ENCODE measurements around the gene KMT2E.

KMT2E gene

DNA sequence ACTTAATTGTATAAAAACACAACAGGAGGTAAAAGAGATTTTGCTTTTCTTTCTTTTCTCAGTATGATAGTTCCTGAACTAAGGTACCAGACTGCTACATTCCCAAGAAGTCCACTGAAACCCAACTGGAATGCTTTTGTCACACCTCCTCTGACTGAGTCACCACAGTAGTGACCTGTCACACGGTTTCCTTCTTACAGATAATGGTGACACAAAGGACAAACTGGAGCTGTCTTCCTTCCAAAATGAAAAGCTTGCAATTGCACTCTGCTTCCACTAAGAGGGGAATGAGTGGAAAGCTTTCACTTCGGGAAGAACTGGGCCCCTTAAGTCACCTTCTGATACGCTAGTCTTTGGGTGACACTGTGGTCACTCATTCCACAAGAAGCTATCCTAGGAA is 122.2 kb downstream of the KMT2E start:
- Histone ChIP-seq H3K9me3 (ENCODE audit: control insufficient read depth, insufficient read depth, low read length) (no peaks in the 10 kb centered on the region), H3K36me3 (ENCODE audit: insufficient read depth, low read length) (peaks cover 9% of the 10 kb centered on the region; the same call in 1 of the 2 replicates), H3K4me1 (ENCODE audit: insufficient read depth, low read length) (no peaks in the 10 kb centered on the region; the same call in 1 of the 2 replicates), H3K9ac (ENCODE audit: low read depth, low read length) (no peak overlapping the region)

DNA sequence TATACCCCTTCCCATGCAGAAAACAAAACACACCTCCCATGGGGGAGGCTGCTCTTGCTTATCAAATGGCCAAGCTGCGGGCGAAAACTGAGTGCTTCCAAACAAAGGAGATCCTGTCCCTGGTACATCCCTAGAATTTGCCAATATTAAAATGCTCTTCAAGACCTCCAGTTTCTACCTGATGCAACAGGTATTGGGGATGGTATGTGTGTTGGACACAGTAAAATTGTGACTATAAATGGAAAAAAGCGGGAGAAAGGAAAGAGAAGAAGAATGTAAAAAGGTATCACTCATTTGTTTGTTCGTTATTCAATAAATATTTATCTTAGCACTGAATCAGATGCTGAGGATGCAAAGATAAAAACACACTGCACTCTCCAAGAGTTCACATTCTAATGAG is 123.9 kb downstream of the KMT2E start:
- Histone ChIP-seq H3K9me3 (ENCODE audit: control insufficient read depth, insufficient read depth, low read length) (no peaks in the 10 kb centered on the region), H3K4me1 (ENCODE audit: insufficient read depth, low read length) (no peaks in the 10 kb centered on the region), H3K9ac (ENCODE audit: low read depth, low read length) (no peak overlapping the region), H3K36me3 (ENCODE audit: insufficient read depth, low read length) (peaks cover 6% of the 10 kb centered on the region; the same call in 1 of the 2 replicates)

DNA sequence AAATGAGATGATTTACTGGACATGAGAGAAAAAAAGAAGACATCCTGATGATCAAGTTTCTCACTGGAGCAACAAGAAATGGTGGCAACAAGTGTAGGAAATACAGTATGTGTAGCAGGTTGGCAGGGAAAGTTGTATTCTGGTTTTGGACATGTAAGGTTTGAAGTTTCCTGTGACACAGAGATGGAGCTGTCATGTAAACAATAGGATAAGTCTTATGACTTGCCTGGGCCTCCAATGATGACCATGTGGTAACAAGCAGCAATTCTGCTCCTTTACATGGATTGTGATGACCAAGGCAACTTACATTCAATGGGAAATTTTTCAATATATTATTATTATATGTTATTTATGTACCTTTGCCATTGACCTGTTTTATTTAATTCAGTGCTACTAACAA is 125.4 kb downstream of the KMT2E start:
- H3K36me3 ChIP-seq (ENCODE audit: insufficient read depth, low read length): peaks cover 6% of the 10 kb centered on the region
- H3K9ac ChIP-seq (ENCODE audit: low read depth, low read length): no peak overlapping the region

DNA sequence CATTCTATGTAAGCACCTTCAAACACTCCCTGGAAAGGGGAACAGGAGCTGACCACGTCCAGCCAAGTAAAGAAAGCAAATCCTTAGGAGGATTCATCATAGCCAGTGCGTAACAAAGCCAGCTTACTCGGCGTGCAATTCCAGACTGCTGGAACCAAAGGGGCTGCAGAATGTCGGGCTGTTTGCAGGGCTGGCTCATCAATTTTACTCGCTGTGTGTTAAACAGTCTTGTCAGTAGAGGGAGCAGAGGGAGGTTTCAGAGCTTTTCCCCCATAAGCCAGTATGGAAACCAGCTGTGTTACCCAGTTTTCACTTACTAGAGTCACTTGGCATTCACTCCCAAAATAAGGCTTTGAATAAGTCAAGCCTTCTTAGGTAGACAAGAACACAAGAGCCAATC is 127.1 kb downstream of the KMT2E start:
- Histone ChIP-seq H3K4me1 (ENCODE audit: insufficient read depth, low read length) (no peaks in the 10 kb centered on the region), H3K36me3 (ENCODE audit: insufficient read depth, low read length) (peaks cover 6% of the 10 kb centered on the region), H3K9me3 (ENCODE audit: control insufficient read depth, insufficient read depth, low read length) (no peaks in the 10 kb centered on the region), H3K9ac (ENCODE audit: low read depth, low read length) (no peak overlapping the region)

More for the DNA sequence above, 125.4 kb downstream of the KMT2E start:
- Histone ChIP-seq H3K4me1 (ENCODE audit: insufficient read depth, low read length) (no peaks in the 10 kb centered on the region), H3K9me3 (ENCODE audit: control insufficient read depth, insufficient read depth, low read length) (no peaks in the 10 kb centered on the region)

DNA sequence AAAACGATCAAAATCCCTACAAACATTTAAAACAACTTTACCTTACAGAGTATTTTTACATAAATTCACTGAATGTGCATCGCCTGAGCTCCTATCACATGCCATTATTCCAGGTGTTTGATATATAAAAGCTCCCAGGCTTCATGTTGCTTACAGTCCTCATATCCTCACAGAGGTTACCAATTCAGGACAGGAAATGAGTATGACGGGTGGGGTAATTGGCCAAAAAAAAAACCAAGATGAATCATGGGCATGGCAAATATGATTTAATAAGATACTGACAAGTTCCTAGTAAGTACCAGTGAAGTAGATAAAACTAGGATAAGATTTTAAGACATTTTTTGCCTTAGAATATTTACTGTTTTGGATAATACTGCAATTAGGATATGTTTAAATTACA is 135.8 kb downstream of the KMT2E start:
- H3K36me3 ChIP-seq (ENCODE audit: insufficient read depth, low read length): no peaks in the 10 kb centered on the region
- no peak overlapping the region for H3K9ac ChIP-seq (ENCODE audit: low read depth, low read length)
- no peaks in the 10 kb centered on the region for H3K4me1 ChIP-seq (ENCODE audit: insufficient read depth, low read length)
- no peaks in the 10 kb centered on the region for H3K9me3 ChIP-seq (ENCODE audit: control insufficient read depth, insufficient read depth, low read length)

DNA sequence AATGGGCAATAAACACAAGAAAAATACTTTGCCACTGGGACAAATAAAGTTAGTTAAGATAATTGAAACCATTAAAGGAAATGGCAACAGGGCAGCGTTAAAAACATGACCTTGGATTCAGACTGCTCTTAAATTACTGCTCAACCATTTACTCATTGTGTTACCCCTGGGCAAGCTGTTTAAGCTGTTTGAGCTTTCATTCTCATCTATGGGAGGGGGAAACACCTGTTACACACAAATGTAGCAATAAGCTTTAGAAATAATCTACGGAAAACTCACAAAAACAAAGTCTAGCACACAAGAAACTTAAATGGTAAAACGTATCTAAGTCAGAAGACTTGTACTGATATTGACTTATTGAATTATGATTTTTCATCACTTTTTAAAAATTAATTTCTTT is 137.1 kb downstream of the KMT2E start:
- H3K9ac ChIP-seq (ENCODE audit: low read depth, low read length): no peak overlapping the region
- H3K36me3 ChIP-seq (ENCODE audit: insufficient read depth, low read length): no peaks in the 10 kb centered on the region
- no peaks in the 10 kb centered on the region for H3K9me3 ChIP-seq (ENCODE audit: control insufficient read depth, insufficient read depth, low read length)
- no peaks in the 10 kb centered on the region for H3K4me1 ChIP-seq (ENCODE audit: insufficient read depth, low read length)

DNA sequence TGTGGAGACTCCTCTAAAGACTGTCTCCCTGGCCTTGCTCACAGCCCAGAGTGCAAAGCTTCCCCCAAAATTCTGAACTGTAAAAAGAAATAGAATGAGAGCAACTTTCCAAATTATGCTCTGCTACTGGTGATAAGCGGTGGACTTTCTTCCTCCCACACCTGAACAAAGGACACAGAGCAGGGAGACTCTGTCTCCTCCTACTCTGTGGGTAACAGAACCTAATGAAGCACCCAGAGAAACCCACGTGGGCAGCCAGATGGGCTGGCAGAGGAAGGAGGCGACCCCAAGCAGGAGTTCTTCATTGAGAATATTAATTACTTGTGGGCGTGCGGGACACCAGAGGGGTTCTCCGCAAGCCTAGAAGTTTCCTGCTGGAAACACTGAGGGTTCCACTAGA is 139.5 kb downstream of the KMT2E start:
- Histone ChIP-seq H3K9me3 (ENCODE audit: control insufficient read depth, insufficient read depth, low read length) (no peaks in the 10 kb centered on the region), H3K4me1 (ENCODE audit: insufficient read depth, low read length) (no peaks in the 10 kb centered on the region), H3K9ac (ENCODE audit: low read depth, low read length) (no peak overlapping the region), H3K36me3 (ENCODE audit: insufficient read depth, low read length) (no peaks in the 10 kb centered on the region)

DNA sequence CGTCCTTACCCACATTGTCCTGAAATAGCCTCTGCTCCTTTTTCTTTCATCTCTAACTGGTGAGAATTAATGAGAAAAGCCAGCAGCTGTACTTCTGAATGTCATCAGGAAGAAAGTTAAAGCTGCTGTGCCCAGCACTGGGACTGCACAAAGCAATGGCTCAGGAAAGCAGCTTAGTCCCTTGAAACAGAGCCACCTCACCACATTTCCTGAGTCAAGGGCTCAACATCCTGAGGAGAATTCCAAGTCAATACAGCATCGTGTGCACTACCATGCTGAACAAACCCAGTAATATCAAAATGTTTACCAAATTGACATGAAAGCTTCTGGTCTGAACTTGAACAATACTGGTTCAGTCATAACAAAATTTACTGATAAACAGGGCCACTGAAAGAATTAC is 140.1 kb downstream of the KMT2E start:
- no peaks in the 10 kb centered on the region for H3K9me3 ChIP-seq (ENCODE audit: control insufficient read depth, insufficient read depth, low read length)
- no peaks in the 10 kb centered on the region for H3K4me1 ChIP-seq (ENCODE audit: insufficient read depth, low read length)
- H3K9ac ChIP-seq (ENCODE audit: low read depth, low read length): no peak overlapping the region
- H3K36me3 ChIP-seq (ENCODE audit: insufficient read depth, low read length): no peaks in the 10 kb centered on the region

DNA sequence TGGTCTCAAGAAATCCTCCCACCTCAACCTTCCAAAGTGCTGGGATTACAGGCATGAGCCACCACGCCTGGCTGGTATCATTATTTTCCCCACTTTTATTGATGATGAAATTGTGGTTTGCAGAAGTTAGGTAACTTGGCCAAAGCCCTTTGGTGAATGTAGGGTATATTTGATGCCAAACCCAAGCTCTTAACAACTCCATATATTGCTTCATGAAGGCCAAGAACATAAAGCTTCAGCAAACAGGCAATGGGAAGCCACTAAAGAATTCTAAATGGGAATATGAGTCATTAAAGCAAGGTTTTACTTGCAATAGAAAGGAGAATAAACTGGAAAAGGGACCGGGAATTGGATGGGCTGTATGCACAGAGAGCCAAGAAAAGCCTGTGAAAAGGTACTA is 142.7 kb downstream of the KMT2E start:
- H3K36me3 ChIP-seq (ENCODE audit: insufficient read depth, low read length): no peaks in the 10 kb centered on the region

DNA sequence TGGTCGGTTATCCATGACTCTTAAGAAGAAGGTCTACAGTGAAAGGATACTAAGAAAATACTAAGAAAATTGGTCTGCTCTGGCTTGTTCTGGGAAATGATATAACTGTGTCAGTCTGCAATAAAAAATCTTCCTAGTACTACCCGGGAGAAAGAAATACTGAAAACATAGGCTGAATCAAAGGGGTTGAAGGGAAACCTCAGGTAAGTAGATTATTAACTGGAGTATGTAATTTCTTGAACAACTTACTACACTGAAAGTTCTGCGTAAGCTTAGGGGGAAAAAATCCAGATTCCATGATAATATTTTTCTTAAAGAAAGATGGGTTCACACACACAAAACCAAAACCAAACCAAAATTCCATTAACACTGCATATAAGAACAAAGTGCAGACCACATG is 143.3 kb downstream of the KMT2E start:
- Histone ChIP-seq H3K36me3 (ENCODE audit: insufficient read depth, low read length) (no peaks in the 10 kb centered on the region), H3K4me1 (ENCODE audit: insufficient read depth, low read length) (no peaks in the 10 kb centered on the region), H3K9me3 (ENCODE audit: control insufficient read depth, insufficient read depth, low read length) (no peaks in the 10 kb centered on the region)

More for the DNA sequence above, 142.7 kb downstream of the KMT2E start:
- Histone ChIP-seq H3K4me1 (ENCODE audit: insufficient read depth, low read length) (no peaks in the 10 kb centered on the region), H3K9ac (ENCODE audit: low read depth, low read length) (no peak overlapping the region), H3K9me3 (ENCODE audit: control insufficient read depth, insufficient read depth, low read length) (no peaks in the 10 kb centered on the region)

DNA sequence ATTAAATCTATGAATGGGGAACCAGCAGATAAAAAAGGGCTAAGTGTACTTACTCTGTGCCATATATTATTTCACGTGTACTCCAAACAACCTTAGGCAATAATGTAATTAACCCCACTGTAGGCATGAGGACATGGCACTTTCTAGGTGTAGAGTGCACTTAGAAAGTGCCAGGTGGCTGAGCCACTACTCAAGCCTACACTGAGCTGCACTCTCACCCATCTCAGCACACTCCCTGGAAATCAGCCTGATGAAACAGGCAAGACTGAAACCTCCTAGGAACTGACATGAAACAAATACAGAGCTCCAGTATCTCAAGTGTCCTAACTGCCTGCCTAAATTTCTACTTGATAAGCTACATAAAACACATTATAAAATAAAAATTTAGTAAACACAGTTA is 147.4 kb downstream of the KMT2E start:
- H3K9ac ChIP-seq (ENCODE audit: low read depth, low read length): no peak overlapping the region
- no peaks in the 10 kb centered on the region for H3K4me1 ChIP-seq (ENCODE audit: insufficient read depth, low read length)
- no peaks in the 10 kb centered on the region for H3K36me3 ChIP-seq (ENCODE audit: insufficient read depth, low read length)
- no peaks in the 10 kb centered on the region for H3K9me3 ChIP-seq (ENCODE audit: control insufficient read depth, insufficient read depth, low read length)

More for the DNA sequence above, 143.3 kb downstream of the KMT2E start:
- no peak overlapping the region for H3K9ac ChIP-seq (ENCODE audit: low read depth, low read length)

All from ES-I3 (cell line).